ENCODE data around the gene MAP3K19. TPM values are rescaled to one million over a fixed set of nuclear protein-coding genes. Genes with fewer than 3 reads are reported as not detected.
A peak's percentile ranks its signal among the peaks of the same experiment; 100 is the strongest.

The MAP3K19 gene
- total RNA-seq (1.1 TPM in 1 of 2 replicates, not detected in the other), polyA plus RNA-seq (0.50 TPM in 1 of 2 replicates, not detected in the other)

- Histone ChIP-seq H3K4me1 (ENCODE audit: insufficient read depth) (no peaks in the 10 kb centered on the region), H3K36me3 (replicated peaks; ENCODE audit: insufficient read depth, low read depth) (no peaks in the 10 kb centered on the region), H3K4me2 (no peak within 1 kb of the TSS), H3K27ac (peak within 1 kb of the TSS; percentile 5), H4K20me1 (ENCODE audit: insufficient read depth, poor library complexity, severe bottlenecking) (no peaks in the 10 kb centered on the region), H3K4me3 (no peak within 1 kb of the TSS), H3K9me3 (ENCODE audit: low read depth) (no peaks in the 10 kb centered on the region), H2AFZ (peak within 1 kb of the TSS; percentile 1), H3K9me2 (replicated peaks; ENCODE audit: insufficient read depth) (no peaks in the 10 kb centered on the region), H3K79me2 (no peaks in the 10 kb centered on the region), H3K27me3 (no peaks in the 10 kb centered on the region)
- TF ChIP-seq EZH2 (IDR thresholded peaks at IDR 0.05; ENCODE audit: borderline replicate concordance) (no peak), EZH2phosphoT487 (IDR thresholded peaks at IDR 0.05; ENCODE audit: low read depth, severe bottlenecking, unreplicated experiment) (no peak), CTCF (IDR thresholded peaks at IDR 0.05; ENCODE audit: poor library complexity) (no peak)
- peak; percentile 16 for DNase-seq (ENCODE audit: low spot score)
These were observed at the start of gene MAP3K19 for GRCh38 chr2:135047300-135047699. MAP3K19 (minus strand) TSS chr2:135047447; CDS start chr2:135024647, 22,800 bp downstream.

- H3K79me2 ChIP-seq, result peaks cover 5% of the 10 kb centered on the region
- no peak overlapping the region for H3K4me2 ChIP-seq
- no peak for DNase-seq (ENCODE audit: low spot score)
- peaks cover 12% of the 10 kb centered on the region for H3K4me1 ChIP-seq (ENCODE audit: insufficient read depth)
- H3K9me2 ChIP-seq (replicated peaks; ENCODE audit: insufficient read depth), result no peaks in the 10 kb centered on the region
- H3K4me3 ChIP-seq, result no peak overlapping the region
- no peak for TF ChIP-seq EZH2phosphoT487 (IDR thresholded peaks at IDR 0.05; ENCODE audit: low read depth, severe bottlenecking, unreplicated experiment)
- TF ChIP-seq CTCF (IDR thresholded peaks at IDR 0.05; ENCODE audit: poor library complexity), result no peak
- no peak for TF ChIP-seq EZH2 (IDR thresholded peaks at IDR 0.05; ENCODE audit: borderline replicate concordance)
- H2AFZ ChIP-seq, result no peak overlapping the region
- H3K27me3 ChIP-seq, result no peaks in the 10 kb centered on the region
- H3K9me3 ChIP-seq (ENCODE audit: low read depth), result no peaks in the 10 kb centered on the region
- no peak overlapping the region for H3K27ac ChIP-seq
- WGBS (ENCODE audit: low lambda C conversion rate, missing lambda C conversion rate), result 85% methylated on average over 4 of the region's 4 CpGs
- H4K20me1 ChIP-seq (ENCODE audit: insufficient read depth, poor library complexity, severe bottlenecking), result no peaks in the 10 kb centered on the region
- no peaks in the 10 kb centered on the region for H3K36me3 ChIP-seq (replicated peaks; ENCODE audit: insufficient read depth, low read depth)
These were observed 49.6 kb upstream of the MAP3K19 start for GRCh38 chr2:135096665-135097446.

GRCh38 chr2:135095591-135095990 is 48.3 kb upstream of the MAP3K19 start:
- Histone ChIP-seq H3K4me1 (ENCODE audit: insufficient read depth) (peaks cover 12% of the 10 kb centered on the region), H4K20me1 (ENCODE audit: insufficient read depth, poor library complexity, severe bottlenecking) (no peaks in the 10 kb centered on the region), H3K27me3 (no peaks in the 10 kb centered on the region), H3K36me3 (replicated peaks; ENCODE audit: insufficient read depth, low read depth) (no peaks in the 10 kb centered on the region), H3K9me3 (ENCODE audit: low read depth) (no peaks in the 10 kb centered on the region), H3K79me2 (peaks cover 3% of the 10 kb centered on the region), H2AFZ (no peak overlapping the region), H3K4me3 (no peak overlapping the region), H3K9me2 (replicated peaks; ENCODE audit: insufficient read depth) (no peaks in the 10 kb centered on the region), H3K27ac (no peak overlapping the region), H3K4me2 (no peak overlapping the region)
- TF ChIP-seq EZH2phosphoT487 (IDR thresholded peaks at IDR 0.05; ENCODE audit: low read depth, severe bottlenecking, unreplicated experiment) (no peak), EZH2 (IDR thresholded peaks at IDR 0.05; ENCODE audit: borderline replicate concordance) (no peak), CTCF (IDR thresholded peaks at IDR 0.05; ENCODE audit: poor library complexity) (no peak)
- no peak for DNase-seq (ENCODE audit: low spot score)
- WGBS (ENCODE audit: low lambda C conversion rate, missing lambda C conversion rate), result 98% methylated on average over 3 of the region's 3 CpGs

All from hepatocyte (in vitro differentiated cells).